LNCaP clone FGC (cell line): ENCODE measurements around the gene FAM114A1.
"Not testable (repeated sequence)": the region's sequence is repeated elsewhere in the genome, so short reads cannot be mapped to it uniquely, and the experiment has no call there.

Experiments used
- DNase-seq: peaks from one replicate; pipeline ENCODE4 v3.0.0-alpha.2; 2011; ENCODE audit warnings: low read depth
- H3K4me3 ChIP-seq: 2 replicates; pipeline ENCODE4 v1.5.1; 2011; ENCODE audit warnings: mild to moderate bottlenecking, low read depth, low read length, control low read depth
- CTCF ChIP-seq: IDR thresholded peaks from 2 replicates; pipeline ENCODE4 v1.5.1; 2012; ENCODE audit warnings: mild to moderate bottlenecking; ENCODE audit not compliant: control insufficient read depth, insufficient read depth; ENCODE audit errors: extremely low read depth

FAM114A1 gene

GRCh38 chr4:38951598-38951997 lies 84.0 kb downstream of the FAM114A1 start:
- TF ChIP-seq CTCF: no peak
- no peak for DNase-seq
- H3K4me3 ChIP-seq: no peak overlapping the region

DNA sequence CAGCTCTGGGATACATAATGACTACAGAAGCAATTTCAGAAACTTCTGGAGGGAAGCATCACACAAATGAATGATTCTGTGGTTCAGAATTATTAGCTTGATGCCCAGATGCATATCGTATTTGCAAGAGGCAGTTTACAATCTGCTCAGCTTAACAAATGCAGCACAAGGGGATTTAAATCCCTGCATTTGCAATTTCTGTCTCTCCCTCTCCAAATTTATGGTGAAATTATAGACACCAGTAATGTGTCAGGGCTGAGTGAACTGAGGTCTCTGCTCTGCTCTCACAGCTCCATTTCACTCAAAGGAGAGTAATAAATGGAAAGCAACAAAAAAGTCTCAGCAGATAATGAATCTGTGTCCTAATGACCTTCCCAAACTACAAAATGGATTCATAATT lies 84.4 kb downstream of the FAM114A1 start:
- no peak overlapping the region for H3K4me3 ChIP-seq
- no peak for TF ChIP-seq CTCF
- DNase-seq: no peak

- TF ChIP-seq CTCF: no peak
- no peak overlapping the region for H3K4me3 ChIP-seq
- DNase-seq: no peak
Measured at GRCh38 chr4:38954727-38955126, 87.1 kb downstream of the FAM114A1 start.

GRCh38 chr4:38955957-38956356 lies 88.4 kb downstream of the FAM114A1 start:
- TF ChIP-seq CTCF: no peak
- no peak for DNase-seq

GRCh38 chr4:38957261-38957815 lies 89.7 kb downstream of the FAM114A1 start:
- TF ChIP-seq CTCF: no peak
- no peak for DNase-seq
- no peak overlapping the region for H3K4me3 ChIP-seq

More at GRCh38 chr4:38955957-38956356, 88.4 kb downstream of the FAM114A1 start:
- no peak overlapping the region for H3K4me3 ChIP-seq

DNA sequence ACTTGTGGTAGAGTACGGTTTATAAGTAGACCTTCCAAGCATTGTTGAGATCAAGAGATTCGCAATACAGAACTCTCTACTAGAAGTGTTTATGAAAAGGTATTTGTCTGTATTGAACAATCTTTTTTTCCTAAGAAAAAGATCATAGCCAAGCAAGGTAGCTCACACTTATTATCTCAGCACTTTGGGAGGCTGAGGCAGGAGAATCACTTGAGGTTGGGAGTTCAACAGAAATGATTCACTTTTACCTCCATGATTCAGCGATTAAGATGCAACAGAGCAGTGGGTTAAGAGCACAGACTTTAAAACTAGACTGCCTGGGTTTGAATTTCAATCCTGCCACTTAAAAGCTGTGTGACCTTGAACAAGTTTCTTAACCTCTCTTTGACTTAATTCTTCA lies 90.3 kb downstream of the FAM114A1 start:
- no peak overlapping the region for H3K4me3 ChIP-seq
- DNase-seq: no peak
- TF ChIP-seq CTCF: no peak

GRCh38 chr4:38958453-38959190 lies 91.0 kb downstream of the FAM114A1 start:
- TF ChIP-seq CTCF: no peak
- no peak overlapping the region for H3K4me3 ChIP-seq
- no peak for DNase-seq

GRCh38 chr4:38959248-38959647 lies 91.6 kb downstream of the FAM114A1 start:
- DNase-seq, H3K4me3 ChIP-seq: not testable (repeated sequence)
